Measurements from ENCODE around the gene MAGIX.

Gene MAGIX

GRCh38 chrX:49206543-49206942, 44.0 kb downstream of the MAGIX start:
- no peak overlapping the region for H3K27ac ChIP-seq
- no peak for TF ChIP-seq CTCF (conservative IDR thresholded peaks at IDR 0.05)

GRCh38 chrX:49208399-49208798, 45.8 kb downstream of the MAGIX start:
- H3K27ac ChIP-seq: no peak overlapping the region
- TF ChIP-seq CTCF (conservative IDR thresholded peaks at IDR 0.05): no peak

DNA sequence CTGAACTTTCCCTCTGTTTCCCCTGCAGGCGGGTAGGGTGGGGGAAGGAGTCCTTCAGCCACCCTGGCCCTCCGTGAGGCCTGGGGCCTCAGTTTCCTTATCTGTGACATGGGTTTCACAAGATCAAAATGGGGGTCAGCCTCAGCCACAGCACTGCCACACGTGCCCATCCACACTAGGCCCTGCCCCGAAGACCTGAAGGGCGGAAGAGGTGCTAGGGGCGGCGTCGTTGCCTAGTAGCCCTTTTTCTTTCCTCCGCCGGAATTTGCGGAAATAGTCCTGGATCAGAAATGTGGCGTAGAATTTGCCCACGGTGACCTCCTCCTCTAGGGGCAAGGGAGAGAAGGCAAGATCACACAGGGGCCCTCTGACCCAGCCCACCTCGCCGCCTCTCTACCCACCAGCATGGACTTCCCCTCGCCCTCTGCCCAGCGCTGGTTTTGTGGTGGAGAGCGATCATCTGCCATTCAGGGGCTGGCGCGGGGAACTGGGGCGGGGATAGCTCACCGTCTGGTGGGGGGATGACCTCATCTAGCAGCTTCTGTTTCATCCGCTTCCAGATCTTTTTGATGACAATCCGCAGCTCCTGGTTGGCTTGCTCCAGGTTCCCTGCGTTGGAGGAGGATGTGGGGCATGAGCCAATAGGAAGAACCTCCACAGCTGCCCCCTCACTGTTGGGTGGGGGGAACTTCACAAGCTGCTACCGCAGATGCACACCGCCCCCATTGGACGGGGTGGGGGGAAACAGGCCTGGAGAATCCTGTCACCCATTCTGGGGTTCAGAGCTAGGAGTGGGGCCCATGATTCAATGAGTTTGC, 47.1 kb downstream of the MAGIX start:
- no peak for TF ChIP-seq CTCF (conservative IDR thresholded peaks at IDR 0.05)
- no peak overlapping the region for H3K27ac ChIP-seq

- no peak for TF ChIP-seq CTCF (conservative IDR thresholded peaks at IDR 0.05)
- H3K27ac ChIP-seq: no peak overlapping the region
Measured at GRCh38 chrX:49210406-49210805, 47.8 kb downstream of the MAGIX start.

- no peak overlapping the region for H3K27ac ChIP-seq
- no peak for TF ChIP-seq CTCF (conservative IDR thresholded peaks at IDR 0.05)
Measured at GRCh38 chrX:49211074-49211473, 48.5 kb downstream of the MAGIX start.

- H3K27ac ChIP-seq: no peak overlapping the region
- no peak for TF ChIP-seq CTCF (conservative IDR thresholded peaks at IDR 0.05)
Measured at GRCh38 chrX:49212209-49212608, 49.7 kb downstream of the MAGIX start.

DNA sequence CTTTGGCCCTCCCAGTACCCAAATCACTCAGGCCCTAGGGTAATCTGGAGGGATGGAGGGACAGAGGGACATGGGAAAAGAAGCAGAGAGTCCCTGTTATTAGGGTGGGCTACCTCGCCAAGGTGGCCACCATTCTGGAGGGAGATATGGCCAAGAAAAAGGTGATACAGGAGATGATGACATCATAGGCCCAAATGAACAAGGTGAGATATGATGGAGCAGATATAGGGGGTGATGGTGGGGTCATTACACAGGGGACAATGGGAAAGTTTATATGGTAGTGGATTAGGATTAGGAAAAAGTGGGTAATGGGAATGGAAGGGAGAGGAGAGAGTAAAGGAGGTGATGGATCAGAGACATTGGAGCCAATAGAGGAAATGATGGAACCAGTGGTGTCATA, 50.3 kb downstream of the MAGIX start:
- H3K27ac ChIP-seq: no peak overlapping the region
- TF ChIP-seq CTCF (conservative IDR thresholded peaks at IDR 0.05): no peak

Measured in VCaP (cell line).